IMR-90 (cell line): ENCODE data around the gene GTSE1.

Source experiments
- TF ChIP-seq, protein P1 (sequence below): conservative IDR thresholded peaks from 2 replicates; pipeline ENCODE4 v1.5.1; 2012; ENCODE audit warnings: mild to moderate bottlenecking, low read depth, low read length, improper control_type of control experiment
- TF ChIP-seq, protein P2 (sequence below): fragments of 150-350 bp; IDR thresholded peaks from 2 replicates; pipeline ENCODE4 v1.6.1; 2017; ENCODE audit warnings: mild to moderate bottlenecking, antibody characterized with exemption, low read length, low read depth

DNA sequence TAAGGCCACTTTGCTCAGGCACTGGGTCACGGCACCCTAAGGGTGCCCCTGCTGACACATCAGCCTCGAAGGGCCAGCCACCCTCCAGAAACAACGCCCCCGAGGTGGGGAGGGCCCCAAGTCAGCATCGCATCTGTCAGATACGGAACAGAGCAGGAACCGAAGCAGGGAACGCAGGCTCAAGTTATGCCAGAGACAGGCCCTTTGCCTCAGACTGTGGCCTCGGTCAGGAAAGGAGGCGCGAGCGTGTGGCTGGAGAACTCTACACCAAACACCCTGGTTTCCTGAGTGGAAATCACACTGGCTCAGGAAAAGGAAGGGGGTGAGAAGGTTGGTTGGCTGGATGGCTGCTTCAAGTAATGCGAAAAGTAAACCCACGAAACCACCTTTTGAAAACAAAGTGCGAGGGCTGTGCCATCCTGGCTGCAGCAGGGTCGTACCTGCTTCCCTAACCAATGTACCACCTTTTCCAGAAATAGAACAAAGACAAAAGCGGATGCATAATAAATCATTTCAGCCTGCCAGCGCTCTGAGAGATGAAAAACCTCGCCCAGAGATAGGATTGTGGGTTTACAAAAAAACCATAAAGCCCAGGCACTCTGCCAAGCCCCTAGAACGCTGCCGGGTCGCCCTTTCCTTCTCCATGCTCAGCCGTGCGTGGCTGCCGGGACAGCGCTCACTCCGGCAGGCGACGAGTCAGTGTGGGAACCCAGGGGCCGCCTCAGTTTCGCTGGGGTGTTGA lies 77.4 kb downstream of the GTSE1 start:
- TF ChIP-seq, protein P1, sequence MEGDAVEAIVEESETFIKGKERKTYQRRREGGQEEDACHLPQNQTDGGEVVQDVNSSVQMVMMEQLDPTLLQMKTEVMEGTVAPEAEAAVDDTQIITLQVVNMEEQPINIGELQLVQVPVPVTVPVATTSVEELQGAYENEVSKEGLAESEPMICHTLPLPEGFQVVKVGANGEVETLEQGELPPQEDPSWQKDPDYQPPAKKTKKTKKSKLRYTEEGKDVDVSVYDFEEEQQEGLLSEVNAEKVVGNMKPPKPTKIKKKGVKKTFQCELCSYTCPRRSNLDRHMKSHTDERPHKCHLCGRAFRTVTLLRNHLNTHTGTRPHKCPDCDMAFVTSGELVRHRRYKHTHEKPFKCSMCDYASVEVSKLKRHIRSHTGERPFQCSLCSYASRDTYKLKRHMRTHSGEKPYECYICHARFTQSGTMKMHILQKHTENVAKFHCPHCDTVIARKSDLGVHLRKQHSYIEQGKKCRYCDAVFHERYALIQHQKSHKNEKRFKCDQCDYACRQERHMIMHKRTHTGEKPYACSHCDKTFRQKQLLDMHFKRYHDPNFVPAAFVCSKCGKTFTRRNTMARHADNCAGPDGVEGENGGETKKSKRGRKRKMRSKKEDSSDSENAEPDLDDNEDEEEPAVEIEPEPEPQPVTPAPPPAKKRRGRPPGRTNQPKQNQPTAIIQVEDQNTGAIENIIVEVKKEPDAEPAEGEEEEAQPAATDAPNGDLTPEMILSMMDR = no peak
- TF ChIP-seq, protein P2, sequence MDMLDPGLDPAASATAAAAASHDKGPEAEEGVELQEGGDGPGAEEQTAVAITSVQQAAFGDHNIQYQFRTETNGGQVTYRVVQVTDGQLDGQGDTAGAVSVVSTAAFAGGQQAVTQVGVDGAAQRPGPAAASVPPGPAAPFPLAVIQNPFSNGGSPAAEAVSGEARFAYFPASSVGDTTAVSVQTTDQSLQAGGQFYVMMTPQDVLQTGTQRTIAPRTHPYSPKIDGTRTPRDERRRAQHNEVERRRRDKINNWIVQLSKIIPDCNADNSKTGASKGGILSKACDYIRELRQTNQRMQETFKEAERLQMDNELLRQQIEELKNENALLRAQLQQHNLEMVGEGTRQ = no peak
